ENCODE measurements around the gene UMAD1. TPM values are rescaled to one million over a fixed set of nuclear protein-coding genes. Genes with fewer than 3 reads are reported as not detected.
"Not testable (repeated sequence)": the region's sequence is repeated elsewhere in the genome, so short reads cannot be mapped to it uniquely, and the experiment has no call there.

The UMAD1 gene
- polyA plus RNA-seq, 1 of the 3 experiments (the other 2 are of a cell fraction), result 13.9 TPM

DNA sequence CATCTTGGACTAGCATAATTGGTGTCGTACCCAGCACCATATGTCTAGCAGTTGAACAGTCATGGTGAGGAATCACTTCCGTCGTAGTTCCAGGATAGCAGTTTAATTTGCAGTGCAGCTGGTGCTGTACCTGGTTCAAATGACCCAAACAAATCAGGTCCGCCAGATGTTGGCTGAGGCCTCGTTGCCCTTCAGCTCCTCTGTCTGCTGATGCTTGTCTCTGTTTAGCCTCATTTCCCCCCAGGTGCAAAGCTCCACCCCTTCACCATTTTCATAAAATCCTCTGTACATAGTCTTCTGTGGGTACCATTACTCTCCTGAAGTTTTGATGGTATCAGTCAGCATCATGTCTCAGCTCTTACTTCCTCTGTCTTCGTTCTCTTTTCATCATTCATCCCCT, 35.1 kb downstream of the UMAD1 start:
- Histone ChIP-seq H3K4me1 (ENCODE audit: control insufficient read depth in 1 of 2, insufficient read depth in 2 of 2, low read depth in 1 of 2, low read length in 1 of 2) (peaks cover 0 to 2% of the 10 kb centered on the region in 2 experiments; a peak in 2 of 4 replicates), H3K27me3 (ENCODE audit: insufficient read depth) (no peaks in the 10 kb centered on the region), H3K4me2 (no peak overlapping the region), H3K9ac (no peak overlapping the region), H3K9me2 (no peaks in the 10 kb centered on the region), H2AFZ (ENCODE audit: low read depth) (no peak overlapping the region), H3F3A (replicated peaks; ENCODE audit: insufficient read depth) (peaks cover 5% of the 10 kb centered on the region), H3K27ac (ENCODE audit: low read depth in 2 of 2, low read length in 1 of 2) (no peak overlapping the region; a peak in 1 of 4 replicates), H3K36me3 (replicated peaks in 1 of 2; ENCODE audit: control insufficient read depth in 1 of 2, insufficient read depth in 2 of 2, low read length in 1 of 2) (peaks cover 12 to 32% of the 10 kb centered on the region in 2 experiments), H4K20me1 (ENCODE audit: insufficient read depth) (no peaks in the 10 kb centered on the region), H3K4me3 (ENCODE audit: low read depth in 2 of 2, low read length in 1 of 2) (no peak overlapping the region), H3K9me3 (no peaks in the 10 kb centered on the region), H3K79me2 (ENCODE audit: insufficient read depth) (no peaks in the 10 kb centered on the region; the same call in 1 of the 2 replicates)
- WGBS (ENCODE audit: low lambda C conversion rate), result 69% methylated on average over 4 of the region's 6 CpGs
- CTCF ChIA-PET, result interaction anchor here (1.0 to 1.3 kb wide), 2 partner anchors 16 to 295 kb away, joined by 3 read pairs; no protein-coding TSS in a partner anchor
- DNase-seq, result no peak
- TF ChIP-seq NFIC (IDR thresholded peaks at IDR 0.05; ENCODE audit: borderline replicate concordance), result no peak
- no peak for TF ChIP-seq RAD21 (IDR thresholded peaks at IDR 0.05; ENCODE audit: low read length)
- TF ChIP-seq, protein P1, sequence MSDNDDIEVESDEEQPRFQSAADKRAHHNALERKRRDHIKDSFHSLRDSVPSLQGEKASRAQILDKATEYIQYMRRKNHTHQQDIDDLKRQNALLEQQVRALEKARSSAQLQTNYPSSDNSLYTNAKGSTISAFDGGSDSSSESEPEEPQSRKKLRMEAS (IDR thresholded peaks at IDR 0.05; ENCODE audit: low read depth), result no peak
- no peak for TF ChIP-seq MEF2A (IDR thresholded peaks at IDR 0.05; ENCODE audit: borderline replicate concordance, low read depth)
- TF ChIP-seq, protein P2, sequence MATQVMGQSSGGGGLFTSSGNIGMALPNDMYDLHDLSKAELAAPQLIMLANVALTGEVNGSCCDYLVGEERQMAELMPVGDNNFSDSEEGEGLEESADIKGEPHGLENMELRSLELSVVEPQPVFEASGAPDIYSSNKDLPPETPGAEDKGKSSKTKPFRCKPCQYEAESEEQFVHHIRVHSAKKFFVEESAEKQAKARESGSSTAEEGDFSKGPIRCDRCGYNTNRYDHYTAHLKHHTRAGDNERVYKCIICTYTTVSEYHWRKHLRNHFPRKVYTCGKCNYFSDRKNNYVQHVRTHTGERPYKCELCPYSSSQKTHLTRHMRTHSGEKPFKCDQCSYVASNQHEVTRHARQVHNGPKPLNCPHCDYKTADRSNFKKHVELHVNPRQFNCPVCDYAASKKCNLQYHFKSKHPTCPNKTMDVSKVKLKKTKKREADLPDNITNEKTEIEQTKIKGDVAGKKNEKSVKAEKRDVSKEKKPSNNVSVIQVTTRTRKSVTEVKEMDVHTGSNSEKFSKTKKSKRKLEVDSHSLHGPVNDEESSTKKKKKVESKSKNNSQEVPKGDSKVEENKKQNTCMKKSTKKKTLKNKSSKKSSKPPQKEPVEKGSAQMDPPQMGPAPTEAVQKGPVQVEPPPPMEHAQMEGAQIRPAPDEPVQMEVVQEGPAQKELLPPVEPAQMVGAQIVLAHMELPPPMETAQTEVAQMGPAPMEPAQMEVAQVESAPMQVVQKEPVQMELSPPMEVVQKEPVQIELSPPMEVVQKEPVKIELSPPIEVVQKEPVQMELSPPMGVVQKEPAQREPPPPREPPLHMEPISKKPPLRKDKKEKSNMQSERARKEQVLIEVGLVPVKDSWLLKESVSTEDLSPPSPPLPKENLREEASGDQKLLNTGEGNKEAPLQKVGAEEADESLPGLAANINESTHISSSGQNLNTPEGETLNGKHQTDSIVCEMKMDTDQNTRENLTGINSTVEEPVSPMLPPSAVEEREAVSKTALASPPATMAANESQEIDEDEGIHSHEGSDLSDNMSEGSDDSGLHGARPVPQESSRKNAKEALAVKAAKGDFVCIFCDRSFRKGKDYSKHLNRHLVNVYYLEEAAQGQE (IDR thresholded peaks at IDR 0.05; ENCODE audit: low read depth, low read length), result no peak
- TF ChIP-seq, protein P3, sequence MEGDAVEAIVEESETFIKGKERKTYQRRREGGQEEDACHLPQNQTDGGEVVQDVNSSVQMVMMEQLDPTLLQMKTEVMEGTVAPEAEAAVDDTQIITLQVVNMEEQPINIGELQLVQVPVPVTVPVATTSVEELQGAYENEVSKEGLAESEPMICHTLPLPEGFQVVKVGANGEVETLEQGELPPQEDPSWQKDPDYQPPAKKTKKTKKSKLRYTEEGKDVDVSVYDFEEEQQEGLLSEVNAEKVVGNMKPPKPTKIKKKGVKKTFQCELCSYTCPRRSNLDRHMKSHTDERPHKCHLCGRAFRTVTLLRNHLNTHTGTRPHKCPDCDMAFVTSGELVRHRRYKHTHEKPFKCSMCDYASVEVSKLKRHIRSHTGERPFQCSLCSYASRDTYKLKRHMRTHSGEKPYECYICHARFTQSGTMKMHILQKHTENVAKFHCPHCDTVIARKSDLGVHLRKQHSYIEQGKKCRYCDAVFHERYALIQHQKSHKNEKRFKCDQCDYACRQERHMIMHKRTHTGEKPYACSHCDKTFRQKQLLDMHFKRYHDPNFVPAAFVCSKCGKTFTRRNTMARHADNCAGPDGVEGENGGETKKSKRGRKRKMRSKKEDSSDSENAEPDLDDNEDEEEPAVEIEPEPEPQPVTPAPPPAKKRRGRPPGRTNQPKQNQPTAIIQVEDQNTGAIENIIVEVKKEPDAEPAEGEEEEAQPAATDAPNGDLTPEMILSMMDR (IDR thresholded peaks at IDR 0.05), result no peak
- TF ChIP-seq, protein P4, sequence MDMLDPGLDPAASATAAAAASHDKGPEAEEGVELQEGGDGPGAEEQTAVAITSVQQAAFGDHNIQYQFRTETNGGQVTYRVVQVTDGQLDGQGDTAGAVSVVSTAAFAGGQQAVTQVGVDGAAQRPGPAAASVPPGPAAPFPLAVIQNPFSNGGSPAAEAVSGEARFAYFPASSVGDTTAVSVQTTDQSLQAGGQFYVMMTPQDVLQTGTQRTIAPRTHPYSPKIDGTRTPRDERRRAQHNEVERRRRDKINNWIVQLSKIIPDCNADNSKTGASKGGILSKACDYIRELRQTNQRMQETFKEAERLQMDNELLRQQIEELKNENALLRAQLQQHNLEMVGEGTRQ (IDR thresholded peaks at IDR 0.05; ENCODE audit: borderline replicate concordance, low read depth, low read length), result no peak
- TF ChIP-seq GABPA (IDR thresholded peaks at IDR 0.05; ENCODE audit: low read depth), result no peak
- TF ChIP-seq POLR2AphosphoS5 (IDR thresholded peaks at IDR 0.05; ENCODE audit: low read depth, low read length), result no peak
- TF ChIP-seq YY1 (IDR thresholded peaks at IDR 0.05; ENCODE audit: low read depth), result no peak
- no peak for TF ChIP-seq GATA2 (CRISPR knock-in tag; IDR thresholded peaks at IDR 0.05)
- TF ChIP-seq, protein P5, sequence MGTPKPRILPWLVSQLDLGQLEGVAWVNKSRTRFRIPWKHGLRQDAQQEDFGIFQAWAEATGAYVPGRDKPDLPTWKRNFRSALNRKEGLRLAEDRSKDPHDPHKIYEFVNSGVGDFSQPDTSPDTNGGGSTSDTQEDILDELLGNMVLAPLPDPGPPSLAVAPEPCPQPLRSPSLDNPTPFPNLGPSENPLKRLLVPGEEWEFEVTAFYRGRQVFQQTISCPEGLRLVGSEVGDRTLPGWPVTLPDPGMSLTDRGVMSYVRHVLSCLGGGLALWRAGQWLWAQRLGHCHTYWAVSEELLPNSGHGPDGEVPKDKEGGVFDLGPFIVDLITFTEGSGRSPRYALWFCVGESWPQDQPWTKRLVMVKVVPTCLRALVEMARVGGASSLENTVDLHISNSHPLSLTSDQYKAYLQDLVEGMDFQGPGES (IDR thresholded peaks at IDR 0.05; ENCODE audit: low read depth, low read length), result no peak
- no peak for TF ChIP-seq SIN3A (IDR thresholded peaks at IDR 0.05; ENCODE audit: borderline replicate concordance, low read depth, low read length)
- TF ChIP-seq SMC3 (IDR thresholded peaks at IDR 0.05; ENCODE audit: low read depth, low read length), result no peak
- TF ChIP-seq EZH2phosphoT487 (IDR thresholded peaks at IDR 0.05; ENCODE audit: borderline replicate concordance, low read depth), result no peak
- no peak for TF ChIP-seq TCF12 (IDR thresholded peaks at IDR 0.05)
- no peak for TF ChIP-seq MXI1 (IDR thresholded peaks at IDR 0.05; ENCODE audit: low read depth, low read length)
- no peak for TF ChIP-seq FOXM1 (IDR thresholded peaks at IDR 0.05; ENCODE audit: low read depth)
- POLR2A ChIA-PET, result no interaction called here

DNA sequence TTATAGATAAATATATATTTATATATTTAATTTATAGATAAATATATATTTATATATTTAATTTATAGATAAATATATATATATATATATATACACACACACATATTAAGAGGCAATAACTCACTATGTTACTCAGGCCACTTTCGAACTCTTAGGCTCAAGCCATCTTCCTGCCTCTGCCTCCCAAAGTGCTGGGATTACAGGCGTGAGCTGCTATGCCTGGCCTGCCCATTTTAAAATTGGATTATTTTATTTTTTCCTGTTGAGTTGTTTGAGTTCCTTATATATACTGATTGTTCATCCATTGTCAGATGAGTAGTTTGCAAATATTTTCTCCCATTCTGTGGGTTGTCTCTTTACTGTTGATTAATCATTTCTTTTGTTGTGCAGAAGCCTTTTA, 39.1 kb downstream of the UMAD1 start:
- Histone ChIP-seq H3K36me3 (replicated peaks in 1 of 2; ENCODE audit: control insufficient read depth in 1 of 2, insufficient read depth in 2 of 2, low read length in 1 of 2) (peaks cover 3 to 17% of the 10 kb centered on the region in 2 experiments), H3K4me1 (ENCODE audit: control insufficient read depth in 1 of 2, insufficient read depth in 2 of 2, low read depth in 1 of 2, low read length in 1 of 2) (peaks cover 0 to 14% of the 10 kb centered on the region in 2 experiments; a peak in 2 of 4 replicates)
- H4K20me1 ChIP-seq (ENCODE audit: insufficient read depth); H3K27me3 ChIP-seq (ENCODE audit: insufficient read depth); POLR2A ChIA-PET; H3F3A ChIP-seq (replicated peaks; ENCODE audit: insufficient read depth); H3K4me3 ChIP-seq (ENCODE audit: low read depth in 2 of 2, low read length in 1 of 2); H3K9me3 ChIP-seq; H3K9me2 ChIP-seq; H3K27ac ChIP-seq (ENCODE audit: low read depth in 2 of 2, low read length in 1 of 2); DNase-seq; H2AFZ ChIP-seq (ENCODE audit: low read depth); H3K9ac ChIP-seq; H3K79me2 ChIP-seq (ENCODE audit: insufficient read depth); H3K4me2 ChIP-seq: not testable (repeated sequence)
- 97% methylated on average over 2 of the region's 2 CpGs for WGBS (ENCODE audit: low lambda C conversion rate)
- CTCF ChIA-PET, result interaction anchor here (1.6 to 3.3 kb wide), 10 partner anchors 13 to 616 kb away, joined by 4 to 50 read pairs (median 22); no protein-coding TSS in a partner anchor
